Hematopoietic multipotent progenitor cell treated with erythropoietin and hydrocortisone succinate and interleukin-3 and kit ligand, for 6 days (in vitro differentiated cells): ENCODE results near the gene SLC25A23.

ENCODE experiments used
- DNase-seq: peaks from one replicate; pipeline ENCODE4 v3.0.0-alpha.2; 2015

The SLC25A23 gene

DNA sequence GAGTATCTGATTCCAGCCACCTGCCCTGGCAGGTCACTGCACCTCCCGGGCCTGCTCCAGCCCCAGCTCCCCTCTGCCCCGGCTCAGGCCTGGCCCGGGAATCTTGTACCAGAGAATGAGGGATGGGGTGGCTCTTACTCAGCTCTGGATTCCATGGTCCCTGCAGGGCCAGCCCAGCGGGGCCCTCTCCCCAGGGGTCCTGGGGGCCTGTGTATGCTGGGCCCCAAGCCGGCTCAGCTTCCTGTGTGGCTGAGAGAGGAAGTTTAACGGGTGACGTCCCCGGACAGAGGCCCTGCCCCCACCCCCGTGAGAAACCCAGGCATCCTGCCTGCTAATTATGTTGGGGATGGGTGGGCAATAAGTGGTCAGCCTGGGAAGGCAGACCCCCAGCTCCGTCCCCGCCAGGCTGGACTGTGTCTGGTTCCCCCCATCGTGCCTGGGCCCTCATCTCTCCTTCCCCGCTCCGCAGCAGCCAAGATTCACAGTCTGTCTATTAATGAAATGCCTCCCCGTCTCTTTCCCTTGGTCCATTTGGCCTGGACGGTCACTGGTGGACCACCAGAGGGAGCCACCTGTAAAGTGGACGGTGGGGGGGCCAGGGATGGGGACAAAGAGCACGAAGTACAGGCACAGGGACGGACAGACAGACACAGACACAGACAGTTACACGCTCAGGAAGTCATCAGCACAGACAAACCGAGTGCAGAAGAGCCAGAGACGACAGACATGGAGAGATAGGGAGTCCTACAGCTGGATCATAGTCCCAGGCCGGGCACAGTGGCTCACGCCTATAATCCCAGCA lies 22.1 kb upstream of the SLC25A23 start, which contains the start of gene DENND1C:
Gene DENND1C (minus strand): TSS at position 247 of the 802 bp plus-strand sequence. CDS start 92 bp downstream, at position 155.
- peak; percentile 69 for DNase-seq

DNA sequence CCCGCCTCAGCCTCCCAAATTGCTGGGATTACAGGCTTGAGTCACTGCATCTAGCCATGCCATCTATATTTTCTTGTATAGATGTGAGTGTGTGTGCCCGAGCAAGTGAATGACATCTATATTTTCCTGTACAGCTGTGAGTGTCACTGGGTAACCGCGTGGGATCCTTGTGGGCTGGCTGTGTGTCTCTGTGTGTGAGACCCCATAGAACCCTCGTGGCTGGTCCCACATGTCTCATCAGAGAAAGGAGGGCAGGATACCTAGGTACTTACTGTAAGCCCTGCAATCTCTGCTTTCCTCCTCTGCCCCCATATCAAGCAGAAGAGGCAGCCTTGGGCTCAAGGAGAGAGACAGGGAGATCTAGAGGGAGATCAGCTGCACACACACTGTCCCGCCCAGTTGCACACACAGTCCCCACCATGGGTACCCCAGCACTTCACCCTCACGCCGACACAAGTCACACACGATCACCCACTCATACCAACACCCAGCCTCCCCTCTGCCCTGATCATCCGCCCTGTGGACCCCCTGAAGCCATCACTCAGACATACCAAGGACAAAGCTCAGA lies 21.3 kb upstream of the SLC25A23 start:
- DNase-seq: no peak

DNA sequence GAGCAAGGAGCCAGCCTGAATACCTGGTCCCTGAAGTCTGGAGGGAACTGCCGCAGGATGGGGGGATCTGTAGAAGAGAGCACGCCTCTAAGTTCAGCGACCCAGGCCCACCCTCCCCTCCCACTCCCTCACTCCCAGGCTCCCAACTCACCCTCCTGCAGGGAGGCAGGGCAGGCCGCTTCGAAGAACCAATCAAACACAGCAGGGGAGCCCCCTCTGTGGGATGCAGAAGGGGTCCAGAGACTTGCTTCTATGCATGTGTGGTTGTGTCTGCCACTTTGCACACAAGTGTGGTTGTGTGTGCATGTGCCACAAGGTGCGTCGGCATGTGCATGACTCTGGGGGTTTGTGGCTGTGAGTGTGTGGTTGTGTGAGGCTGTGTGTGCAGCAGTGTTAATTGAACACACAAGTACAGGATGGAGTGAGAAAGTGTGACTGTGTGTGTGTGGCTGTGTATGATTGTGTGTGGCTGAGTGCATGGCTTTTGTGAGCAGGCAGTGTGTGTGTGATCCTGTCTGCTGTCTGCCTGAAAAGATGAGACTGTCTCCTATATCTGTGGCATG lies 20.3 kb upstream of the SLC25A23 start:
- no peak for DNase-seq

DNA sequence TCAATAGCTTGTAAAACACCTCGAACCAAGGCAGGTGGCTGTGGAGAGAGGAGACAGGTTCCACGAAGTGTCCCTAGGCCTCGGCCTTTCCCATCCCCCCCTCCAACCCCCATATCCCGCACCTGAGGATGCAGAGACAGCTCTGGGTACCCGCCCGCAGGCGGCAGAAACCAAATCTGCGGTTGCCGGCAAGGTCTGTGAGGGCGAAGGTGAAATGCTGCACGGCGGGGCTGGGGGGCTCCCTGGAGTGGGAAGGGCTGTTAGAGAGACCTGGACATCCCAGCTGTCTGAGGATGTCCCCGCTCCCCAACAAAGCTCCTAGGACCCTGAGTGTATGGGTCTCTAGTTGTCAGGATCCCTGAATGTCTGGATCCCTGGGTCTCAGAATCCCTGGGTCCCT lies 19.2 kb upstream of the SLC25A23 start:
- DNase-seq: no peak

DNA sequence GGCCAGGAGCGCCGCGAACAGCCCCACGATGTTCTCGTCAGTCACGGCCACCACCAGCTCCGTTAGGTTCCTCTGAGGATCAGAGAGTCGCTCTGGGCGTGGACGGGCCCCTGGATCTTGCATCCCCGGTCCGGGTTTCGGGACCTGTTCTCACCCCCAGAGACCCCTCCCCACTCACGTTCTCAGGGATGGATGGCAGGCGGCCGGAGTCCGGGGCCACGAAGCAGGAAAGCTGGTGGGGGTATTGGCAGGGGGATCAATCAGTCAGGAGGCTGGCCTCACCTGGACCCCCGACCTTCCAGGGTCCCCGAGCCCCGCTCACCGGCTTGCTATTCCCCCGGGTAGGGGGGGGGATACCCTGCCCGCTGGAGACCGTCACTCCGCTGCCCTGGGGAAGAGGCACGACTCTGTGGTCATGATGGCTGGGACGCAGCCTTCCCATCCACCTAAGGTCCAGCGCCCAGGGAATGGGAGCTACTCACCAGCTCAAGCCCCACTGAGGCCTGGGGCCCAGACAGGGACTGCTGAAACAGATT lies 17.4 kb upstream of the SLC25A23 start:
- no peak for DNase-seq

DNA sequence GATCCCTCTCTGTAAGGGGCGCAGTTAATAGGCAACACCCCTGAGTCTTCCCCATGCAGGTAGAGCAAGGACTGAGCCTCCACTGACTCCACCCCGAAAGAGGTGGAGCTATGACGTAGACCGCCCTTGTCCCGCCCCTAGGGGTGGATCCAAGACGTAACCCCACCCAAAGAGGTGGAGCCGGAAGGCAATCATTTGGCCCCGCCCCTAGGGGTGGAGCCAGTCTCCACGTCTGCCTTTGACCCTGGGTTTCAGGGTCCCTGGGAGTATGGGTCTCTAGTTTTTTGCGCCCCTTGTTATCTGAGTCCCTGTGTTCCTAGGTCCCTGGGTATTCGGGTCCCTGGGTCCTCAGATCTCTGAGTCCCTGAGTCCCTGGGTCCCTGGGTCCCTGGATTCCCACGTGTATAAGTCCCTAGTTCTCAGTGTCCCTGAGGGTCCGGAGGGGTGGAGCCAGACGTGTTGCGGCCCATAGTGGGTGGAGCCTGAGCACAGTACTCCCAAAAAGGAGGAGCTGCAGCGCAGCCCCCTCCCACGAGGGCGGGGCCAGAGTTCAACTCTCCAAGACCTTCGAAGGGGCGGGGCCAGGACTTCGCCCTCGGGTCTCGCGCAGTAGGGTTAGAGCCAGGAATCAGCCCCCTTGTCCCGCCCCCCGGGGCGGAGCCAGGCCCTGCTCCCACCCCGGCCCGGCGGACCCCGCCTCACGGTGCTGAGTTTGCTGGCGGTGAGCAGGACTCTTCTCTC lies 16.7 kb upstream of the SLC25A23 start:
- peak; percentile 65 for DNase-seq

DNA sequence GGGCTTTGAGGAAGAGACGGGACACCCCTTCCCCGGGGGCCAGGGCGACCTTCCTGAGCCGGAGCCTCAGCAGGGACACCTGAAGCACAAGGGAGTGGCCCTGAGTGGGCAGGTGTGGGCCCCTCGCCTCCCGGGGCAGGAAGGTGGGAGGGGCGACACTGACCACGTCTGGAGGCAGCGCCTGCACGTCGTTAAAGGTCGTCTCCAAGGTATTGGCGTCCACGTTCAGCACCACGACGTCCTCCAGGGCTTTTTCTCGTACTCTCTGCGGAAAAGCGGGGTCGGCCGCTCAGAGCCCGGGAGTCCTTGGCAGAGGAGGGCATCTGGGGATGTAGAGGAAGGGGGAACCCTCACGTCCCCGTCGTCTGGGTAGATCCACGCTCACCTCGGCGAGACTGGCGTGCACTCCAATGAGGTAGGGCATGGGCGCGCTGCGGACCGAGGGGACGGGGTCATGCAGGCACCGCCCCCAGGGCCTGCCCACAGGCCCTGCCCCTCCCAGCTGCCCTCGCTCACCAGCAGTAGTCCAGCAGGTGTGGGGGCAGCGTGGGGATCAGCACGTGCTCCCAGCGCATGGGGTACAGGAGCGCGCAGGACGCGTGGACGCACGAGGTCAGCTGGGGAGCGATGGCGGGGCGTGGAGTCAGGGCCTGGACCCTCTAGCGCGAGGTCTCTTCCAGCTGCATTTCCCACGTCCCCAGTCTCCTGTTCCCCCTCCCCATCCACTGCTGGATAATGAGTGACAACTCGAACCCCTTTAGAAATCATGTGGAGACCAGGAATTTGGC lies 15.9 kb upstream of the SLC25A23 start:
- no peak for DNase-seq

DNA sequence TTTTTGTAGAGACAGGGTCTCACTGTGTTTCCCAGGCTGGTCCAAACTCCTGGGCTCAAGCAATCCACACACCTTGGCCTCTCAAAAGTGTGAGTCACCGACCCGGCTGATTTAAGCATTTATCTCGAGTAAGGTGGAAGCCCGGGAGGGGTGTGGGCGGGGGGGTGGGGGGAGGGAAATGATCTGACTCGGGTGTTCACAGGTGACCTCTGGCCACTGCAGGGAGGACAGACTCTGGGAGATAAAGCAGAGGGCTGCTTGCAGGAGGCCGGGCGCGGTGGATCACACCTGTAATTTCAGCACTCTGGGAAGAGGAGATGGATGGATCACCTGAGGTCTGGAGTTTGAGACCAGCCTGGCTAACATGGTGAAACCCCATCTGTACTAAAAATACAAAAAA lies 14.1 kb upstream of the SLC25A23 start:
- DNase-seq: no peak

DNA sequence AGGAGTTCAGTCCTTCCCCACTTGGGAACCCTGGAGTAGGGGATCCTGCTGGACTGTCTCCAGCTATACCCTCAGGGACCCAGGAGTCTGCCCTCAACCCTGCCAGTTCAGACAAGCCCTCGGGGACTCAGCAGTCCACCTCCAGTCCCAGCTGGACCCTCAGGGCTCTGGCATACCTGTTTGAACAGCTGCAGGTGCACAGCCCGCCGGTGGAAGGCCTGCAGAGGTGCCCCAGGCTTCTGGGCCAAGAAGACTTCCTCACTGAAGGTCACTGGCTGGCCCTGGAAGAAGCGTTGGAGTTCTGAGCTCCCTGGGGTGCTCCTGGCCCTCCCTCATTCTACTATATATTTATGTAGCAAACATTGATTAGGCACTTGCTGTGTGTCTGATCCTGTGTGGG lies 13.1 kb upstream of the SLC25A23 start:
- DNase-seq: no peak

DNA sequence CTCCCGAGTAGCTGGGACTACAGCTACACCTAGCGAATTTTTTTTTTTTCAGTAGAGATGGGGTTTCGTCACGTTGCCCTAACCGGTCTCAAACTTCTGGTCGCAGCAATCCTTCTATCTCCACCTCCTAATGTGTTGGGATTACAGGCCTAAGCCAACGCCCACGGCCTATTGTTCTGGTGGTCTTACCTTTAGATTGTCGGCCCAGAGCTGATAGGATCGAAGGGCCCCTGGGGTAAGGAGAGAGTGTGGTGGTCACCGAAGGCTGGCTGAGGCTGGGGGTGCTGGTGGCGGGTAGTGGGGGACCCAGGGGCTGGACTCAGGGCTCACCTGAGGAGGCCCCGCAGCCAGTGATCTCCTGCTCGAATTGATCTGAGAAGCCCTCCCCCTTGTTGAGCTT lies 11.5 kb upstream of the SLC25A23 start:
- DNase-seq: no peak

DNA sequence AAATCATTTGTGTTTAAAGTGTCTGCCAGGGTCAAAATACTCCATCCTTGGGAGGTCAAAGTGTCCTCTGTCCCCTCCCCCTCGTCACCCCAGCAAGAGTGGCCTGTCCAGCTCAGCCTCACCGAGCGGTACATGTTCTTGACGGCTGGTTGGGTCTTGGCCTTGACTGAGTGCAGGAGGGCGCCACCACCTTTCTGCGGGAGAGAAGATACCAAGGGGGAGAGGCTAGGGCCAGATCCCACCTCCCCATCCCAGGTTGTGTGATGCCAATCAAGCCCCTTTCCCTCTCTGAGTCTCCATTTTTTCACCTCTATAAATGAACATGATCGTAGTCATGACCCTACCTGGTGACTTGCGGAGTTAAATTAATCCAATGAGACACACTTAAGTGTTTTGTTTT lies 10.6 kb upstream of the SLC25A23 start:
- DNase-seq: no peak

DNA sequence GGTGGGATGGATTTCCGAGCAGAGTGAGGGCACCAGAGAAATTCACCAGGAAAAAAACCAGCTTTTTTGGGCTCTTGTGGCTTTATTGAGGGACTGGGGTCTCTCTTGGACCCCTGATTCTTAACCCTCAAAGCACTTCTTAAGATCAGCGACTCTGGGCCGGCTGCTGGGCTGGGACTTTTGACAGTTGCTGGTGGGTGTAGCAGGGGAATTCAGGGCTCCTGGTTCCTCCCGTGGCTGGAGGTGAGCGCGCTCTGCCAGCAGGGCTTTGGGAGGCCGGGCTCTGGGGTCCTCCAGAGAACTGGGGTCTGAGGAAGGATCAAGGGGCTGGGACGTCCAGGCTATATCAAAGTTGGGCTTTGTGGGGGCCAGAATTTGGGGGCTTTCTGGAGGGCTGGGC lies 7.8 kb upstream of the SLC25A23 start:
- DNase-seq: no peak

DNA sequence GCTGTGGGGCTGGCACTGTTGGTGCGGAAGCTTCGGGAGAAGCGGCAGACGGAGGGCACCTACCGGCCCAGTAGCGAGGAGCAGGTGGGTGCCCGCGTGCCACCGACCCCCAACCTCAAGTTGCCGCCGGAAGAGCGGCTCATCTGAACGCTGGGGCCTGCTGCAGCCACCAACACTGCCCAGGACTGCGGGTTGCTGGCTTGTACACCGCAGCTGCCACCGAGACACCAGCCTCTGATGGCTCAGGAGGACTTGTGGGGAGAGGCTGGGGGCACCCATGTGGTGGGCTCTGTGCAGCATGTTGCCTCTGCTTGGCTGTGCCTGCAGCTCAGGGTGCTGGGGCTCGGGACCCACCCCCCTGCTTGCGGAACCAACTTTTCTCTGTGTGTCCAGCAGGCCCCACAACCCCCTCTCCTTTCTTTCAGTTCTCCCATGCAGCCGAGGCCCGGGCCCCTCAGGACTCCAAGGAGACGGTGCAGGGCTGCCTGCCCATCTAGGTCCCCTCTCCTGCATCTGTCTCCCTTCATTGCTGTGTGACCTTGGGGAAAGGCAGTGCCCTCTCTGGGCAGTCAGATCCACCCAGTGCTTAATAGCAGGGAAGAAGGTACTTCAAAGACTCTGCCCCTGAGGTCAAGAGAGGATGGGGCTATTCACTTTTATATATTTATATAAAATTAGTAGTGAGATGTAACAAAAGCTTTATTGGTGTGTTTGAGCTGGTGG lies 7.1 kb upstream of the SLC25A23 start:
- DNase-seq: no peak

DNA sequence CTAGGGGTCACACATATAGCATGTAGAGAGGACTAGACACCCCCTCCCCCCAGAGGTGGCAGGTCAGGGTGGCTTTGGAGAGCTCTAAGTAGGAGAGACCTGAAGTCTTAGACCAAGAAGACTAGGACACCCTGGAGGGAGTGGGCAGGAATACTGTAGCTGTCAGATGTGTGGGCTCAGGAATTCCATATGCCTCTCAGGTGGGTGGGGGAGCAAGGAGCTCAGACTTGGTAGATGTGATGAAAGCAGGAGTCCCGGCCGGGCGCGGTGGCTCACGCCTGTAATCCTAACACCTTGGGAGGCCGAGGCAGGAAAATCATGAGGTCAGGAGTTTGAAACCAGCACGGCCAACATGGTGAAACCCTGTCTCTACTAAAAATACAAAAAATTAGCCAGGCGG lies 6.1 kb upstream of the SLC25A23 start:
- DNase-seq: no peak

DNA sequence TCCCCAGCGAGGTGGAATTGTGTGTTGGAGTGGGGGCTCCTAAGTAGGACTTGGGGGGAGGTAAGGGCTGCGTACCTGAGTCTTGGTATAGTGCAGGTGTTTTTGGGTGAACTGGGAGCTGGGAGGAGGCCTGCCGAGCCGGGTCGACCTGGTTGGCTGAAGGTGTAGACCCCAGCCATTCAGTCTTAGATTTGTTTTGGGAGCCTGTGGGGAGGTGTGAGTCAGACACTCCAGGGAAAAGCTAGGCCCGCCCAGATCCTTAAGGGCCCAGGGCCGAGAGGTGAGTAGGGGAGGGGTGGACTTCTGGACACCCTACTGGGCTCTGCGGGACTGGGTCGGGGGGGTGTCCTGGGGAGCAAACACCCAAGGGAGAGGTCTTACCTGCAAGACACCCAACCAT lies 5.4 kb upstream of the SLC25A23 start:
- DNase-seq: no peak

DNA sequence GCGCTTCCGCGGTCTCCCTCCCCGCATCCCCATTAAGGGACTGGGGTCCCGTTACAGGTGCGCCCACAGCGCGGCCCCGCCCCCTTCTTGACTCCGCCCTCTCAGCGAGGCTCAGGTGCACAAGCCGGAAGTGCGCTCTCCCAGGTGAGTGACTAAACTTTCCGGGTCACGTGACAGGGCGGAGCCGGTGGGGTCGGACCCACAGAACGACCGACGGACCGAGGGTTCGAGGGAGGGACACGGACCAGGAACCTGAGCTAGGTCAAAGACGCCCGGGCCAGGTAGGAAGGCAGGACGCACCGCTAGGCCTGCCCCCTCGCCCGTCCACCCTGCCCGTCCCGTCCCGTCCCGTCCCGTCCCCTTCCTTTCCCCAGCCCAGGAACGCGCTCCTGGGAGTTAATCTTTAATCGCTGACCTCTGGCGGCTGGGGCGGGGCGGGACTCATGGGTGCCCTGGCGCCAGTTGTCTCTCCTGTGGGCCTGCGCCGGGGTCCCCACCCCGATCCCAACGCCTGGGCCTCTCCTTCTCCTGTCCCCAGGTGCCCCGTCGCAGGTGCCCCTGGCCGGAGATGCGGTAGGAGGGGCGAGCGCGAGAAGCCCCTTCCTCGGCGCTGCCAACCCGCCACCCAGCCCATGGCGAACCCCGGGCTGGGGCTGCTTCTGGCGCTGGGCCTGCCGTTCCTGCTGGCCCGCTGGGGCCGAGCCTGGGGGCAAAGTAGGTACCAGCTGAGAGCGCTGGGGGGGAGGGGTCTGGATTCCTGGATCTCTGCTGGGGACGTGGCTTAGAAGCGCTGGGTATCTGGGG lies 4.7 kb upstream of the SLC25A23 start, which contains the start of gene CRB3:
Gene CRB3 (plus strand): TSS at position 202 of the 804 bp plus-strand sequence. CDS start 431 bp downstream, at position 633.
- DNase-seq: no peak

DNA sequence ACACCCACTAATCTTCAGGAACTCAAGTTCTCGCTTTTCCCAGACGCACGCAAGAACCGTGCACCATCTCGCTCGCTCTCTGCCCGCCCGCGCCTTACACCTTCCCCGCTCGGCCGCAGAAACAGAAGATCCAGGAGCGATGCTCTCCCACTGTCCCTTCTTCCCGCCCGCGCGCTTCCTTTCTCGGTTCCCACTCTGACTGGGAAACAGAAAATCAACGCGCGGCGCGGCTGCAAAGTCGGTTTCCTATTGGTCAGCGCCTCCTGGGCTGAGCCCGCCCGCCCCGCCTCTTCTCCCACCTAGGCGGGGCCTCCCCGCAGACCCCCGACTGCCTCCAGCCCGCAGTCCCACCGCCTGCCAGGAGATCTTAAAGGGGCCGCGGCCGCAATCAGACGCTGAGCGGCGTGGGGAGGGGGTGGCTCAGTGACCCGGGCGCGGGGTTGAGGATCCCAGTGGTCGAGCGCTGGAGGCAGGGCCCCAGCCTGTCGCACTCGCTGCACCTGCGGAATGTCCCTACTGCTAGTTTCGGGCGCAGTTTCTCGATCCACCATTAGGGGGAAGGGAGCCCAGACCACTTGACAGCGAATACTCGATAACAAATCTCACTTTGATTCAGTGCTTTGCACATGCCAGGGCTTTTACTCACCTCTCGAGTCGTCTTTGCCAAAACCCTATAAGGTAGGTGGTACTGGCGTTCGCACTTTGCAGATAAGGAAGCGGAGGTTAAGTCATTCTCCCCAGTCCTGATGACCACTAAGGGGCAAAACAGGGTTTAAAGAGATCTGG lies 700 bp upstream of the SLC25A23 start:
- peak; percentile 99 for DNase-seq

DNA sequence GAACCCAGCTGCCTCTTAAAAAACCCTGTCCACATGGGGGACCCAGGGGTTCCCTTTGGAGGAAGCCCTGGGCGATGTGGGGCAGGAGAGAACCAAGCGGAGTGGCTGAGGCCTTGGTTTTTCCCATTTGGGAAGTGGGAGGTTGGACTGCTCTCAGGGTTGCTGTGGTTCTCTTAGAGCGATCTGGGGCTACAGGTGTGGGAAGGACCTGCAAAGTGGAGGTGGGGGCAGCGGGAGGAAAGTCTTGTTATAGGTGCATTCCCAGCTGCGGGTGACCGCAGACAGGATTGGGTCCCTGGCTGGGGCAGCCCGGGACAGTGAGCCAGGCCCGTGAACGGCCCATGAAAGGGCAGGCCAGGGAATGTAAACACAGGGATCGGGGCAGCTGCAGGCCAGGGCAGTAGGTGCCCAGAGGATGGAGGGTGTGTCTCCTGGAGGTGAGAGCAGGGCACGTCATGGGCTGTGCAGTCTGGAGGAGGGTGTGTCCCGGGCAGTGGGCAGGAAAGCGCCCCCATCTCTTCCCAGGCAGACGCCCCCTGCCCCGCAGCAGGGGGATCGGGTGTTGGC lies 814 bp downstream of the SLC25A23 start:
- no peak for DNase-seq

DNA sequence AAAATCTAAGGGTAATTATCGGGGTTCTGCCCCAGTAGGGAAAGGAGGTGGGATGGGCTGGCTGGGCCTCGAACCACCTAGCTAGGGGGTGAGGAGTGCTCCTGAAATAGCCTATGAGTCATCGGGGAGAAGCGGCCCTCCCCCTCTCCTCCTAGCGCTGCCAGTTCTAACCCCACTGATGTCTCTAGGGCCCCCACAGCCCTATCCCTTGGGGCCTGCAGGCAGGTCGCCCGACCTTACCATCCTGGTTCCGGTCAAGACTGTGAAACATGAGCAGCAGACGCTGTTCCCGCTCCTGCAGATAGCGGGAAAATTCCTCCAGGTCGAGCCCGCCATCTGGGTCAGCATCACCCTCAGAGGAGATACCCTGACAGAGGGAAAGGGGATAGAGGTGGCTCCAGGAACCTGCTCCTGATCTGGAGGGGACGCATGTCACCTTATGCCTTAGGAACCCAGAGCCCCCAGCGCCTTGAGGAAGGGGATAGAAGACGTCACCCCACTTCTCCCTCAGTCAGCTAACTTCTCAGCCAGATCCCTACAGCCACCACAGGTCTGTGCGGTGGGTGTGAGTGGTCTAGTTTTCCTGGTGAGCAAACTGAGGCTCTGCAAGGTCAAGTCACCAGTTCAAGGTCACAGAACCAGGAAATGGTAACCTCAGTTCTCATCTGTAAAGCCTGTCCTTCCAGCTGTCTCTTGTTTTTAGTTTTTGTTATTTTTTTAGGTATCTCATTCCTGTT lies 1.5 kb downstream of the SLC25A23 start:
- no peak for DNase-seq
